GM12878 (cell line): ENCODE measurements around the gene EMP3. TPM values are rescaled to one million over a fixed set of nuclear protein-coding genes. Genes with fewer than 3 reads are reported as not detected.

Experiments used
- ATF7 ChIP-seq: fragments of 450-650 bp; IDR thresholded peaks from 2 replicates; pipeline ENCODE4 v1.6.1; 2016; ENCODE audit warnings: low read depth, mild to moderate bottlenecking
- BMI1 ChIP-seq: fragments of 450-650 bp; IDR thresholded peaks from 2 replicates; pipeline ENCODE4 v1.6.1; 2016; ENCODE audit warnings: mild to moderate bottlenecking, moderate library complexity, borderline replicate concordance
- CBX3 ChIP-seq: fragments of 200-600 bp; sonication (generic); IDR thresholded peaks from 2 replicates; pipeline ENCODE4 v1.6.1; 2016; ENCODE audit warnings: low read depth, borderline replicate concordance
- CBX5 ChIP-seq: sonication (generic); IDR thresholded peaks from 2 replicates; pipeline ENCODE4 v1.6.1; 2016; ENCODE audit warnings: low read depth, moderate library complexity, mild to moderate bottlenecking, inconsistent platforms
- DPF2 ChIP-seq: fragments of 450-650 bp; IDR thresholded peaks from 2 replicates; pipeline ENCODE4 v1.6.1; 2017; ENCODE audit warnings: mild to moderate bottlenecking
- FOXM1 ChIP-seq: IDR thresholded peaks from 2 replicates; pipeline ENCODE4 v1.6.1; 2012; ENCODE audit warnings: low read depth, mild to moderate bottlenecking, inconsistent platforms, low read length, moderate library complexity
- IKZF2 ChIP-seq, 2 experiments: fragments of 450-650 bp; IDR thresholded peaks; 2 replicates each; pipeline ENCODE4 v1.6.1; 2017; ENCODE audit warnings: mild to moderate bottlenecking in 2 of 2, moderate library complexity in 2 of 2
- MTA2 ChIP-seq: fragments of 450-650 bp; IDR thresholded peaks from 2 replicates; pipeline ENCODE4 v1.6.1; 2016; ENCODE audit warnings: low read depth, mild to moderate bottlenecking, moderate library complexity
- MYC ChIP-seq: IDR thresholded peaks from 2 replicates; pipeline ENCODE4 v1.6.1; 2011; ENCODE audit warnings: mild to moderate bottlenecking, low read length, moderate library complexity, inconsistent platforms; ENCODE audit not compliant: insufficient read depth, insufficient replicate concordance, insufficient read length, severe bottlenecking
- NFIC ChIP-seq: IDR thresholded peaks from 2 replicates; pipeline ENCODE4 v1.6.1; 2012; ENCODE audit warnings: low read depth, mild to moderate bottlenecking, inconsistent platforms, low read length, moderate library complexity
- POLR2AphosphoS5 ChIP-seq: IDR thresholded peaks from 2 replicates; pipeline ENCODE4 v1.6.1; 2011; ENCODE audit warnings: mild to moderate bottlenecking, low read length, inconsistent platforms
- RBBP5 ChIP-seq: fragments of 200-600 bp; sonication (generic); conservative IDR thresholded peaks from 2 replicates; pipeline ENCODE4 v1.6.1; 2016
- SP1 ChIP-seq: IDR thresholded peaks from one replicate; pipeline ENCODE4 v1.6.1; 2011; ENCODE audit warnings: low read depth, low read length
- TCF12 ChIP-seq: IDR thresholded peaks from 2 replicates; pipeline ENCODE4 v1.6.1; 2011; ENCODE audit warnings: low read depth, mild to moderate bottlenecking, low read length
- ZNF622 ChIP-seq: fragments of 450-650 bp; IDR thresholded peaks from 2 replicates; pipeline ENCODE4 v1.6.1; 2017; ENCODE audit warnings: mild to moderate bottlenecking, inconsistent platforms
- ZSCAN29 ChIP-seq: fragments of 450-650 bp; IDR thresholded peaks from 2 replicates; pipeline ENCODE4 v1.6.1; 2017; ENCODE audit warnings: mild to moderate bottlenecking, moderate library complexity
- polyA plus RNA-seq, 11 experiments: library from polyadenylated mRNA; depleted of rRNA in 4 of 11; unstranded in 6 of 11; stranded (reverse) in 5 of 11; fragments of >200 nt; fragmentation: Nextera tagmentation in 4 of 11; fragmentation: Illumina TruSeq in 1 of 11; extraction: Ambion mirVana in 4 of 11; extraction: Trizol in 1 of 11; gene quantifications; 1 replicate in 1 of 11; 2 replicates in 10 of 11; pipeline versions ENCODE4 v1.2.1 to v1.2.3, GENCODE V29; 2011 to 2016; ENCODE audit warnings: inconsistent platforms in 2 of 11, missing spikeins in 2 of 11, low read depth in 1 of 11
- total RNA-seq, 4 experiments: library from RNA; depleted of rRNA in 3 of 4; stranded (reverse); fragments of >200 nt in 3 of 4; fragmentation: Illumina TruSeq in 1 of 4; extraction: Trizol in 1 of 4; gene quantifications; 2 replicates each; pipeline versions ENCODE4 v1.2.1 to v1.2.3, GENCODE V29; 2013 to 2021
- TF ChIP-seq, protein P1 (sequence below): fragments of 450-650 bp; formaldehyde crosslinking; IDR thresholded peaks from 2 replicates; pipeline ENCODE4 v1.5.0; 2022; ENCODE audit warnings: mild to moderate bottlenecking, missing genetic modification characterization
- TF ChIP-seq, protein P2 (sequence below): fragments of 450-650 bp; IDR thresholded peaks from 2 replicates; pipeline ENCODE4 v1.6.1; 2018; ENCODE audit warnings: borderline replicate concordance, mild to moderate bottlenecking; ENCODE audit not compliant: partially characterized antibody

Gene EMP3
- total and polyA plus RNA-seq, 10 of the 15 experiments (the other 5 are each of a cell fraction or from before 2014, with no cell fraction given): 53.2 to 224 (median 134) TPM

DNA sequence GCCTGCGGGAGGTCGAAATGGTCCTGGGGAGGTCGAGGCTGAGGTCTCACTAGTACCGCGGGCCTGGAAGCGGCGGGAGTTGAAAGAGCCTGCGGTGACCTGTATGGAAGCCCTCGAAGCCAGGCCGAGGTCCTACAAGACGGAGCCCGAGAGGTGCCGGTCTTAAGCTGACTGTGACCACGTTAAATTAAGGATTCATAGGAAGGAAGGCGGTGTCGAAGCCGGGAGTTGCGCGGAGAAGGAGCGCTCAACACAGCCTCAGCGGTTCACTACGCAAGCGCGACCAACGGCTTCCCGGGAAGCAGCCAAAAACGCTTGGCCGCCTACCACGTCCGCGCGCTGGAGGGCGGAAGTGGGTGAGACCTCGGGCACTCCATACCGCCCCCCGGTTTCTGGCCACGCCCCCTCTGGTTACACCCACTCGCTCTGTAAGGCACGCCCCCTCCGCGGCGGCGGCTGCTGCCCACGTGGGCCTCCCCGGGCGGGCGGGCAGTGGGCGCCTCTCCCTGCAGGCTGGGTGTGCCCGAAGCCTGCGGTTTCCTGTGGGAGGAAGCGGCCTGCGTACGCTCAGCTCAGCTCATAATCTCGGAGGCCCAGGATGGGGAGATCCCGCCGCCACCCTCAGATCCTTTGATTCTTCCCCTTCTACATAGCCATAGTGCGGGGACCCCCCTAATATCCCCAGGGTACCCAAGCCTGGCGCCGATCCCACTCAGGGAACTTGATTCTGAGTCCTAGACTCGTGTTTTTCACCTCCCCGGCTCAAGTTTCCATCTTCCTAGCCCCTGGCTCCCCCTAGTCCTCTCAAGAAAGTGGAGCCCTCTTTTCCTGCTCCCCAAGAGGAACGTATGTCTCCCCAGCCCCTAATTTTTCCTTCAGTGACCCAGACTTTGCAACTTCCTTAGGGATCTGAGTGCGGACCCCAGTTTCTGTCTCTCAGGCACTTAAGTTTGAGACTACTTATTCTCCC is 3.4 kb upstream of the EMP3 start (continued):
- TF ChIP-seq, protein P1, sequence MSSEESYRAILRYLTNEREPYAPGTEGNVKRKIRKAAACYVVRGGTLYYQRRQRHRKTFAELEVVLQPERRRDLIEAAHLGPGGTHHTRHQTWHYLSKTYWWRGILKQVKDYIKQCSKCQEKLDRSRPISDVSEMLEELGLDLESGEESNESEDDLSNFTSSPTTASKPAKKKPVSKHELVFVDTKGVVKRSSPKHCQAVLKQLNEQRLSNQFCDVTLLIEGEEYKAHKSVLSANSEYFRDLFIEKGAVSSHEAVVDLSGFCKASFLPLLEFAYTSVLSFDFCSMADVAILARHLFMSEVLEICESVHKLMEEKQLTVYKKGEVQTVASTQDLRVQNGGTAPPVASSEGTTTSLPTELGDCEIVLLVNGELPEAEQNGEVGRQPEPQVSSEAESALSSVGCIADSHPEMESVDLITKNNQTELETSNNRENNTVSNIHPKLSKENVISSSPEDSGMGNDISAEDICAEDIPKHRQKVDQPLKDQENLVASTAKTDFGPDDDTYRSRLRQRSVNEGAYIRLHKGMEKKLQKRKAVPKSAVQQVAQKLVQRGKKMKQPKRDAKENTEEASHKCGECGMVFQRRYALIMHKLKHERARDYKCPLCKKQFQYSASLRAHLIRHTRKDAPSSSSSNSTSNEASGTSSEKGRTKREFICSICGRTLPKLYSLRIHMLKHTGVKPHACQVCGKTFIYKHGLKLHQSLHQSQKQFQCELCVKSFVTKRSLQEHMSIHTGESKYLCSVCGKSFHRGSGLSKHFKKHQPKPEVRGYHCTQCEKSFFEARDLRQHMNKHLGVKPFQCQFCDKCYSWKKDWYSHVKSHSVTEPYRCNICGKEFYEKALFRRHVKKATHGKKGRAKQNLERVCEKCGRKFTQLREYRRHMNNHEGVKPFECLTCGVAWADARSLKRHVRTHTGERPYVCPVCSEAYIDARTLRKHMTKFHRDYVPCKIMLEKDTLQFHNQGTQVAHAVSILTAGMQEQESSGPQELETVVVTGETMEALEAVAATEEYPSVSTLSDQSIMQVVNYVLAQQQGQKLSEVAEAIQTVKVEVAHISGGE (CRISPR knock-in tag): no peak
- TF ChIP-seq NFIC (peak; percentile 18; the same call in 1 of the 2 replicates), CBX3 (no peak), IKZF2 (IDR thresholded peaks at IDR 0.05) (peak; percentile 88 to 92), BMI1 (no peak), CBX5 (no peak), TCF12 (peak; percentile 62; the same call in 1 of the 2 replicates), POLR2AphosphoS5 (peak; percentile 97), DPF2 (peak; percentile 85; the same call in 1 of the 2 replicates), MYC (peak; percentile 58), ZNF622 (no peak), ZSCAN29 (no peak), RBBP5 (no peak), FOXM1 (peak; percentile 26; the same call in 1 of the 2 replicates), SP1 (peak; percentile 80), ATF7 (peak; percentile 79), MTA2 (peak; percentile 49; the same call in 1 of the 2 replicates)
- TF ChIP-seq, protein P2, sequence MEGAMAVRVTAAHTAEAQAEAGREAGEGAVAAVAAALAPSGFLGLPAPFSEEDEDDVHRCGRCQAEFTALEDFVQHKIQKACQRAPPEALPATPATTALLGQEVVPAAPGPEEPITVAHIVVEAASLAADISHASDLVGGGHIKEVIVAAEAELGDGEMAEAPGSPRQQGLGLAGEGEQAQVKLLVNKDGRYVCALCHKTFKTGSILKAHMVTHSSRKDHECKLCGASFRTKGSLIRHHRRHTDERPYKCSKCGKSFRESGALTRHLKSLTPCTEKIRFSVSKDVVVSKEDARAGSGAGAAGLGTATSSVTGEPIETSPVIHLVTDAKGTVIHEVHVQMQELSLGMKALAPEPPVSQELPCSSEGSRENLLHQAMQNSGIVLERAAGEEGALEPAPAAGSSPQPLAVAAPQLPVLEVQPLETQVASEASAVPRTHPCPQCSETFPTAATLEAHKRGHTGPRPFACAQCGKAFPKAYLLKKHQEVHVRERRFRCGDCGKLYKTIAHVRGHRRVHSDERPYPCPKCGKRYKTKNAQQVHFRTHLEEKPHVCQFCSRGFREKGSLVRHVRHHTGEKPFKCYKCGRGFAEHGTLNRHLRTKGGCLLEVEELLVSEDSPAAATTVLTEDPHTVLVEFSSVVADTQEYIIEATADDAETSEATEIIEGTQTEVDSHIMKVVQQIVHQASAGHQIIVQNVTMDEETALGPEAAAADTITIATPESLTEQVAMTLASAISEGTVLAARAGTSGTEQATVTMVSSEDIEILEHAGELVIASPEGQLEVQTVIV: peak; percentile 52
- TF ChIP-seq, all 136 proteins: peak for 63
